Caki2 (cell line): Measurements from ENCODE around the gene TULP3. TPM values are rescaled to one million over a fixed set of nuclear protein-coding genes. Genes with fewer than 3 reads are reported as not detected.

Source experiments
- DNase-seq: peaks from one replicate; pipeline ENCODE4 v3.0.0-alpha.2; 2015; ENCODE audit warnings: low read depth
- in situ Hi-C: cut with HindIII; loops from 2 replicates; pipeline ENCODE4 v1.10.0; 2016; ENCODE audit warnings: low sequenced_read_pairs, low pct_unique_long_range_greater_than_20kb, mixed read lengths
- total RNA-seq: library from RNA; depleted of rRNA; stranded (reverse); fragments of >200 nt; shearing (Covaris generic); gene quantifications from 2 replicates; pipeline ENCODE4 v1.2.3, GENCODE V29; 2014; ENCODE audit warnings: low replicate concordance

TULP3 gene
- total RNA-seq, 1 experiment from 2014 or later, result 57.9 TPM

DNA sequence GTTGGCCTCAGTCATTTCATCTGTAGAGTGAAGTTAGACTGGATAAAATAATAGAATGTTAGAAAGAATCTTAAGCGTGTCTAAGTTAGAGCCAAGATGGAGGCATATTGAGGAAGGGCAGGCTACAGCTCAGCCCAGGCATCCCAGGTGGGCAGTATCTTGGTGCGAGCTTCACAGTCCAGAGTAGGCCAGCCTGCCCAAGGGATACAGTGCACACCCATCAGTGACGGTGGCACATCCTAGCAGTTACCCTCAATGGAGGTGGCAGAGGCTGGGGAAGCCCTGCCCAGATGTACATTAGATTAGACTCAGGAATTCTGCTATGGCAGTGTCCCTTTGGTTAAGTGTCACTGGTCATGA is 21.5 kb downstream of the TULP3 start:
- in situ Hi-C loops, result no loop called here
- DNase-seq, result no peak

DNA sequence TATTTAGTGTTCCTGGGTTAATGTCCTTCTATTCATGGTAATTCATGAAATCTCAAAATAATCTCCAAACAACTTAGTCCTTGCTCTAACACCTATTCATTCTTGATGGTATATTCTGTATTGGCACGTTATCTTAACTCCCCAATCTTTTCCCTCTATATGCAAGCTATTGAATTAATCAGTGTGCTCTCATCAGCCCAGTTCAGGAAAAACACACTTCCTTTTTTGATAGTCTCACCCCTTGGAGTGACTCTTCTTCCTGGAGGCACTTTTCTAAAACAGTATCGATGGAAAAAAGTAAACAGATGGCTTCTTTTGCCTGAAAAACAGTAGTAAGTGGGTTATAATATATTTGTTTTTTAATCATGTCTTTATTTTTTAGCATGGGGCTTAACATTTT is 28.6 kb downstream of the TULP3 start:
- DNase-seq, result no peak
- in situ Hi-C loops, result no loop called here

- no peak for DNase-seq
- in situ Hi-C loops, result no loop called here
Measured at GRCh38 chr12:2922329-2922728, 31.6 kb downstream of the TULP3 start.

DNA sequence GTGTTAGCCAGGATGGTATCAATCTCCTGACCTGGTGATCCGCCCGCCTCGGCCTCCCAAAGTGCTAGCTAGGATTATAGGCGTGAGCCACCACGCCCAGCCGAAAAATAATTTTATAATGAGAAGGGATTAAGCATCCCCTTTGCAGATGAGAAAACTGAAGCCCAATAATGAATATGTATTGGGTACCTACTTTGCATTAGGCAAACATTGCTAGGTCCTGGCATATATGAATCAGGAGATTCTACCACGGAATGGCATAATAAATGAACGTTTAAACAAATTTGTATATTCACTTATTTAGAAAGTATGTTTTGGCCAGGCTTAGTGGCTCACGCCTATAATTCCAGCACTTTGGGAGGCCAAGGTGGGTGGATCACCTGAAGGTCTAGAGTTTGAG is 32.4 kb downstream of the TULP3 start:
- DNase-seq, result no peak
- in situ Hi-C loops, result no loop called here

DNA sequence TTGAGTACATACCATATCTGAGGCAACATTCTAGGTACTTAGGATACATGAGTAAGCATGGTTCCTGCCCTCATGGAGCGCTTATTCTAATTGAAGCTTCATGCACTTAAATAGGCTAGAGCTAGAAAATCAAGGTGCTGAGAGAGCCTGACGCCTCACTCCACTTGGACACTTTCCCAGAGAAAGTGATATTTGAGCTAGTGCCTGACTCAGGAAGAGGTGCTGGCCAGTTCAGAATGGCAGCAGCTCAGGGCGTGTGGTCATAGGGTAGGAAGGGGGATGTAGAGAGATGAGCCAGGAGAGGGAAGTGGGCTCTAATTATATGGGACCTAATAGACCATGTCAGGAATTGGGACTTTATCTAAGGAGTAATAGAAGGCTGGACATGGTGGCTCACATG is 33.3 kb downstream of the TULP3 start:
- DNase-seq, result no peak
- in situ Hi-C loops, result no loop called here

DNA sequence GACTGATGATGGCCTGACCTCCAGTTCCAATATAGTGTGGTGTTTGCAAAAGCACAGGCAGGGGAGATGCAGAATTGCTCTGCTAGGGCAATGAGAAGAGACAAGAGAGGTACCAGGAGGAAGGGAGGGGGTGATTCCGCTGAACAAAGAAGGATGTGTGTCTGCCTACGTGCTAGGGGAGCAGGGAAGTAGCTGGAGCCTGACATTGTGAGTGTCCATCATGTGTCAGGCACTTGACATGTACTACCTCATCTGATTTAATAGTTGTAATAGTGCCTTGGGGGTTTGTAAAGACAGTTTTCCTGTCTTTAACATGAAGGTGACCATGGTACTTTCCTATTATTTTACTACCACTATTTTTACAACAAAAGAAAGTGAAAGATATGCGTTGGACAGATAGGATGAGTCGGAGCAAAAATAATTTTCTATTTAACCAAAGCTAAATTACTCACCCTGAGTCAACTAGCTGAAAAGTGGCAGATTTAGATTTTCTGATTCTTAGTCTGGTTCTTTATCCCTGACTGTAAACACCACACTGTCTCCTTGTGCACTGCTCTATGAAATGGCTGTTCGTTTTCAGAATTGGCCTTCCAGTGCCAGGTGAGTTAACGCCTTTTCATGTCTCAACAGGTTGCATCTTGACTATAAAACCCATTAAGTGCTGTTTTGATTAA is 34.8 kb downstream of the TULP3 start:
- in situ Hi-C loops, result no loop called here
- DNase-seq, result no peak

GRCh38 chr12:2930865-2931264 is 40.2 kb downstream of the TULP3 start:
- DNase-seq, result no peak
- in situ Hi-C loops, result no loop called here

GRCh38 chr12:2933586-2933985 is 42.9 kb downstream of the TULP3 start:
- in situ Hi-C loops, result no loop called here
- no peak for DNase-seq

DNA sequence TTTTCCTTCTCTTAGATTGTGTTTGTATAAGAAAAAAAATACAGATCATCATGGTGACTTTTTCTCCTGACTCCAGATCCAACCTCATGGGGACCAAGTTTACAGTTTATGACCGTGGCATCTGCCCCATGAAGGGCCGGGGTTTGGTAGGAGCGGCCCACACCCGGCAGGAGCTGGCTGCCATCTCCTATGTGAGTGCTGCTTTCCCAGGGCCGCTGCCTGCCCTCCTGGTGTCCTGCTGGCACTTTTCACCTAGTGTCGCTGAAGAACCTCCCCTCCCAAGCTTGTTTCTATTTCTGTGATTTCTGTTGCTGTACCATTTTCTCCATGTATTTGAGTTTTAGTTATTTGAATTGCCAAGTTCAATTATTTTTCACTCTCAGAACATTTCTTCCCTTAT is 43.7 kb downstream of the TULP3 start:
- in situ Hi-C loops, result no loop called here

GRCh38 chr12:2936301-2936700 is 45.6 kb downstream of the TULP3 start:
- DNase-seq, result no peak
- in situ Hi-C loops, result no loop called here

More for the DNA sequence above, 43.7 kb downstream of the TULP3 start:
- DNase-seq, result no peak

DNA sequence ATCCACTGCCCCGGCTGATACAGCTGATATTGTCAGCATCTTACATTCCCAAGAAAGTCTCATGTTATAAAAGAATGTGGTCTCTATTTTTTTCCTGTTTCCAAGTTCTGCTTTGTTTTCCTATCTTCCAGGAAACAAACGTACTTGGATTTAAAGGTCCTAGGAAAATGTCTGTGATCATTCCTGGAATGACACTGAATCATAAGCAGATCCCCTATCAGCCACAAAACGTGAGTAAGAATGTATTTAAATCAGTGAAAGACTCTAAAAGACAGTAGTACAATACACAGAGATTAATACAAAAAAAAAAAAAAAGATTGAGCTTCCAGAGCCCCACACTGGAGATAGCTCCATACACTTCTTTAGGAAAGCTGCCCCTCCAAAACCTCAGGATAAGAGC is 46.8 kb downstream of the TULP3 start:
- in situ Hi-C loops, result no loop called here
- no peak for DNase-seq

DNA sequence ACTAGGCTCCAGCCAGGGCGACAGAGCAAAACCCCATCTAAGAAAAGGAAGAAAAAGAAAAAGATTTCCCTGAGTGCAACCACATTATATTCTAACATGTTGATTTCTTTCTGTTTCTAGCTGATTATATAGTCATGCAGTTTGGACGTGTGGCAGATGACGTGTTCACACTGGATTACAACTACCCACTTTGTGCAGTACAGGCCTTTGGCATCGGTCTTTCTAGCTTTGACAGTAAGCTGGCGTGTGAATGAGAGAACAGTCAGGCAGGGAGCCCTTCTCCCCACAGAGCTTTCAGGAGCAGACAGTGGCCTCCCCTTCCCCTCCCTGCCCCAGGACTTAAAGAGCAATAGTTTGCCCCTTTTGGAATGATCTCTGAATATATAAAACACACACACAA is 48.5 kb downstream of the TULP3 start:
- in situ Hi-C loops, result no loop called here
- no peak for DNase-seq

DNA sequence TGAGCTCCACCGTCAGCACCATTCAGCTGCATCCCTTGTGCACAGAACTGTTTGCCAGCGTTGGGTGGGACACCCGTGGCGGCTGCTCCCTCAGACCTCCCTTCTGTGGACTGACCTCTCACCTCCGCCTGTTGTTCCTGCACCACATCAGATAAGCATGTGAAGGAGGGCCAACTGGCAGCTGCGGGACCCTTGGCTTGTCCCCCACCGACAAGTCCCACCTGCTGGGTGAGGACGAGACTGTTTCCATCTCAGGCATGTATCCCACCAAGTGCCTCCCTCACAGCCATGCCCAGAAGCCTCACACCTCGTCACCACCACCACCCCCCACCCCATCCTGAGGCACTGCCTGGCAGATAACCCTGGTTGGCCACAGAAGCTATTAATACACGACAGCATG is 49.9 kb downstream of the TULP3 start:
- DNase-seq, result no peak
- in situ Hi-C loops, result no loop called here

DNA sequence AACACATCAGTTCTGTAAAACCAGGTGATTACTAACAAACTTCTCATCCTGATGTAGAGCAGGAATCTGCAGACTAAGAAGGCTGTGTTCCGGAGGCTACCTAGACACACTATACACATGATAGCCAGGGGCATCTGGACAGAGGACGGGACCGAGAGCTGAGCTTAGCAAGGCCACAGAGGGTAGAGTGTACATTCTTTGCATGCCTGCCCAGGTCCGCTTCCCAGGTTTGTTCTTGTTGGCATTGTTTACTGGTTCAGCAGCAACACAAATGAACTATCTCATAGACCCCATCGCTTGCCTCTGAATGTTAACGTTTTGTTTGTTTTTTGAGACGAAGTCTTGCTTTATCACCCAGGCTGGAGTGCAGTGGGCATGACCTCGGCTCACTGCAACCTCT is 50.8 kb downstream of the TULP3 start:
- DNase-seq, result no peak
- in situ Hi-C loops, result no loop called here

DNA sequence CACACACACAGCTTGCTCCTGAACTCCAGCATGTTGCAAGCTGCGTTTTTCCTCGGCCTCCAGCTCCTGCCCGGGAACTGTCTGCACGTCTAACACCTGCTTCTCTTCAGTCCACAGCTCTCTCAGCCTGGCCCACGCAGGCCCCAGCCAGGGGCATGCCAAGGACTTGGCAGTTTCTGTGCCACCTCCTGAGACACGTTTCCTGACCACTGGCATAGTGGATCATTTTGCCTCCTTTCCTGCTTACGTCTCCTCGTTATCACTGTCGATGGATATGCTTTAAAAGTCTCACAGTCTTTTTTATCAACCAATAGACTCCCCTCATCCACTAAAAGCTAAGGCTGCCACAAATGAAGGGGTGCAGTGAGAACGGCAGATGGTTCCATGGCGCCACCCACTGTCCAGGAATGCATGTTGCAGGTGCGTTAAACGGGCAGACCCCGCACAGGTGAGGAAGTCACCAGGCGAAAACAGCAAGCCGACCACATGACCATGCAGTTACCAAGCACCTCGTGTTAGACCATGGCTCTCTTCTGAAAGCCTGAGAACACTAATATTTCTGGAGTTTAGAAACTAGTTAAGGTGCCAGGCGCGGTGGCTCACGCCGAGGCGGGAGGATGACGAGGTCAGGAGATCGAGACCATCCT is 53.8 kb downstream of the TULP3 start:
- in situ Hi-C loops, result no loop called here
- DNase-seq, result peak; percentile 44

GRCh38 chr12:2949411-2949810 is 58.7 kb downstream of the TULP3 start:
- in situ Hi-C loops, result no loop called here
- DNase-seq, result no peak

- DNase-seq, result peak; percentile 27
- in situ Hi-C loops, result no loop called here
Measured at GRCh38 chr12:2955888-2956287, 65.2 kb downstream of the TULP3 start.

- no peak for DNase-seq
- in situ Hi-C loops, result no loop called here
Measured at GRCh38 chr12:2957816-2958431, 67.2 kb downstream of the TULP3 start.

- DNase-seq, result peak; percentile 85
- in situ Hi-C loops, result no loop called here
Measured at GRCh38 chr12:2958432-2959191, 67.9 kb downstream of the TULP3 start.
